CD14-positive monocyte (primary cell): ENCODE data around the gene SLC39A3. TPM values are rescaled to one million over a fixed set of nuclear protein-coding genes. Genes with fewer than 3 reads are reported as not detected.

Source experiments
- DNase-seq, 3 donors: peaks; one replicate each; pipeline ENCODE4 v3.0.0-alpha.2; 2011 to 2022
- H2AFZ ChIP-seq: 2 replicates; pipeline ENCODE4 v1.6.0; 2012; ENCODE audit warnings: mild to moderate bottlenecking, low read depth, low read length, inconsistent platforms; ENCODE audit not compliant: insufficient read depth, poor library complexity, severe bottlenecking
- H3K27ac ChIP-seq, 2 donors: 1 replicate in 1 of 2; 2 replicates in 1 of 2; pipeline ENCODE4 v1.5.1; 2012 to 2013; ENCODE audit warnings: low read length in 2 of 2, control low read depth in 1 of 2, inconsistent platforms in 1 of 2, low read depth in 1 of 2, mild to moderate bottlenecking in 1 of 2
- H3K27me3 ChIP-seq, 2 donors: one replicate each; pipeline versions ENCODE4 v1.6.0 to v1.6.1; 2011 to 2013; ENCODE audit warnings: low read length in 2 of 2; ENCODE audit not compliant: control insufficient read depth in 2 of 2, insufficient read depth in 2 of 2
- H3K36me3 ChIP-seq, 2 donors: replicated peaks in 1 of 2; 1 replicate in 1 of 2; 2 replicates in 1 of 2; pipeline versions ENCODE4 v1.5.1 to v1.6.1; 2012 to 2013; ENCODE audit warnings: low read length in 2 of 2, control low read depth in 1 of 2, inconsistent platforms in 1 of 2, mild to moderate bottlenecking in 1 of 2; ENCODE audit not compliant: insufficient read depth in 2 of 2, control insufficient read depth in 1 of 2
- H3K4me1 ChIP-seq, 2 donors: 1 replicate in 1 of 2; 2 replicates in 1 of 2; pipeline versions ENCODE4 v1.5.1 to v1.6.1; 2012 to 2013; ENCODE audit warnings: low read length in 2 of 2, control low read depth in 1 of 2, inconsistent platforms in 1 of 2, mild to moderate bottlenecking in 1 of 2, moderate library complexity in 1 of 2; ENCODE audit not compliant: insufficient read depth in 2 of 2, control insufficient read depth in 1 of 2
- H3K4me2 ChIP-seq: replicated peaks from 2 replicates; pipeline ENCODE3; 2012; ENCODE audit warnings: low read length, moderate library complexity, mild to moderate bottlenecking; ENCODE audit not compliant: poor library complexity, severe bottlenecking; ENCODE audit errors: extremely low read depth
- H3K4me3 ChIP-seq, 3 experiments: fragments of 200-600 bp in 1 of 3; sonication (generic) in 1 of 3; replicated peaks in 1 of 3; 1 replicate in 2 of 3; 2 replicates in 1 of 3; pipeline ENCODE4 v1.5.1; 2011 to 2013; ENCODE audit warnings: low read length in 3 of 3, mild to moderate bottlenecking in 3 of 3, control low read depth in 2 of 3, low read depth in 2 of 3, inconsistent platforms in 1 of 3, moderate library complexity in 1 of 3
- H3K79me2 ChIP-seq: 2 replicates; pipeline ENCODE4 v1.6.0; 2012; ENCODE audit warnings: mild to moderate bottlenecking, control low read depth, inconsistent platforms, low read length, moderate library complexity; ENCODE audit not compliant: insufficient read depth
- H3K9ac ChIP-seq: 2 replicates; pipeline ENCODE4 v1.6.0; 2017; ENCODE audit warnings: low read length, mild to moderate bottlenecking; ENCODE audit not compliant: insufficient read depth, poor library complexity, severe bottlenecking
- H3K9me3 ChIP-seq, 2 donors: replicated peaks in 1 of 2; 1 replicate in 1 of 2; 2 replicates in 1 of 2; pipeline versions ENCODE4 v1.5.1 to v1.6.1; 2012 to 2013; ENCODE audit warnings: low read length in 2 of 2, control low read depth in 1 of 2; ENCODE audit not compliant: control insufficient read depth in 1 of 2, insufficient read depth in 1 of 2
- H4K20me1 ChIP-seq: 2 replicates; pipeline ENCODE4 v1.6.0; 2012; ENCODE audit warnings: mild to moderate bottlenecking, low read length, control low read depth, moderate library complexity; ENCODE audit not compliant: insufficient read depth
- H3K27ac Mint-ChIP-seq, 7 donors: one replicate each; pipeline ENCODE4 v1.8.0; 2020; ENCODE audit warnings: mild to moderate bottlenecking in 7 of 7, mixed read lengths in 7 of 7, moderate library complexity in 6 of 7, inconsistent platforms in 2 of 7
- H3K27me3 Mint-ChIP-seq, 3 donors: one replicate each; pipeline ENCODE4 v1.8.0; 2021 to 2022; ENCODE audit warnings: low read depth in 3 of 3, mild to moderate bottlenecking in 3 of 3, mixed read lengths in 3 of 3, moderate library complexity in 3 of 3, inconsistent platforms in 1 of 3
- H3K36me3 Mint-ChIP-seq, 2 donors: one replicate each; pipeline ENCODE4 v1.8.0; 2020; ENCODE audit warnings: mixed read lengths in 2 of 2, inconsistent platforms in 1 of 2, mild to moderate bottlenecking in 1 of 2
- H3K4me1 Mint-ChIP-seq: one replicate; pipeline ENCODE4 v1.8.0; 2020; ENCODE audit warnings: mild to moderate bottlenecking, mixed read lengths
- H3K4me3 Mint-ChIP-seq, 2 donors: one replicate each; pipeline ENCODE4 v1.8.0; 2020; ENCODE audit warnings: mild to moderate bottlenecking in 2 of 2, mixed read lengths in 2 of 2, moderate library complexity in 1 of 2
- H3K9me3 Mint-ChIP-seq, 7 donors: one replicate each; pipeline ENCODE4 v1.8.0; 2020 to 2022; ENCODE audit warnings: mixed read lengths in 7 of 7, mild to moderate bottlenecking in 6 of 7, moderate library complexity in 6 of 7, inconsistent platforms in 2 of 7
- WGBS: methylation state at CpG from one replicate; pipeline ENCODE4 v1.1.5; 2013; ENCODE audit warnings: missing lambda C conversion rate; ENCODE audit not compliant: insufficient coverage; 5-methylcytosine and 5-hydroxymethylcytosine counted together
- intact Hi-C, 2 donors: fragments of 100-400 bp; cut with micrococcal nuclease; formaldehyde crosslinking; loops; one replicate each; pipeline versions ENCODE4 v1.15.0 to v1.15.1; 2023
- polyA plus RNA-seq, 3 donors: library from polyadenylated mRNA; depleted of rRNA in 1 of 3; unstranded in 2 of 3; stranded (reverse) in 1 of 3; fragments of 300-500 nt in 2 of 3; fragments of >200 nt in 1 of 3; fragmentation: Illumina TruSeq in 2 of 3; gene quantifications; 1 replicate in 2 of 3; 2 replicates in 1 of 3; pipeline ENCODE4 v1.2.3, GENCODE V29; 2012 to 2021
- TF ChIP-seq, protein P1 (sequence below): fragments of 200-600 bp; IDR thresholded peaks from one replicate; pipeline ENCODE4 v1.8.0; 2022; ENCODE audit warnings: antibody characterized with exemption, mild to moderate bottlenecking

SLC39A3 gene
- polyA plus RNA-seq, 3 donors, result 14.2 to 39.5 (median 37.0) TPM

DNA sequence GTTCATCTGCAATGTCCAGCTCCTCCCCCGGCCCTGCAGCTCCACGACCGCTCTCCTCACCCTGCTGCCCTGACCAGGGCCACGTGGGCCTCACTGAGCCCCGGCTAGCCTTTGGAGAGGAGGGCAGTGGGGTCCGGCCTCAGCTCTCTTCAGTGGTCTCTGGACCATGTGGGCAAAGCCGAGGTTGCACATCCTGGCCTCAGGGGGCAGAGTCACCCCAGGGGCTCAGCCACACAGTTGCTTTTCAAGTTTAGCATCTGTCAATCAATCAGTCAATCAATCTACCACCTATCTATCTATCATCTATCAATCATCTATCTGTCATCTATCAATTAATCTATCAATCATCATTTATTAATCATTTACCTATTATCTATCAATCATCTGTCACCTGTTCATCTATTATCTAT is 15.7 kb downstream of the SLC39A3 start:
- peaks cover 10 to 44% of the 10 kb centered on the region in 2 donors for H3K27me3 ChIP-seq
- intact Hi-C loops, result no loop called here

DNA sequence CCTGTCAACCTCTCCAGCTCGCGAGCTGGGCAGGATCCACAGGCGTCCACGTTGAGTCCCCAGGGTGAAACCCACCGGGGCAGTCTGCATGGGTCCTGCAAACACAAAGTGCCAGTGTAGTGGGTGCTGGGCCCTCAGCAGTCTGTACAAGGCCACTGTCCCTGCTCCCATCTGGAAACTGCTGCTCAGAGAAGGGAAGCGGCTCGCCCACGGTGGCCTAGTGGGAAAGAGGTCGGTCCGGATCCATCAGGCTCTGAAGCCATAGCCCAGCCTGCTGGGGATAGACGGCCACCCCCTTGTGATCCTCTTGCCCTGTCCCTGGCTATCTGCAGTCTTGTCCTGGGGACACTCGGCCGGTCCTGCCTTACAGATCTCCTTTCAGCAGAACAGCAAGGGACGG is 16.1 kb downstream of the SLC39A3 start:
- Mint-ChIP-seq H3K9me3 (peaks cover 0 to 10% (median 6%) of the 10 kb centered on the region in 7 donors), H3K27ac (no peak overlapping the region), H3K36me3 (no peaks in the 10 kb centered on the region), H3K4me1 (peaks cover 7% of the 10 kb centered on the region), H3K27me3 (peaks cover 41 to 78% (median 67%) of the 10 kb centered on the region in 3 donors), H3K4me3 (no peak overlapping the region)
- H4K20me1 ChIP-seq, result no peaks in the 10 kb centered on the region
- H3K9ac ChIP-seq, result no peak overlapping the region
- intact Hi-C loops, result no loop called here
- peaks cover 12 to 47% of the 10 kb centered on the region in 2 donors for H3K27me3 ChIP-seq
- peaks cover 0 to 7% of the 10 kb centered on the region in 2 donors for H3K9me3 ChIP-seq
- H3K79me2 ChIP-seq, result no peaks in the 10 kb centered on the region
- TF ChIP-seq, protein P1, sequence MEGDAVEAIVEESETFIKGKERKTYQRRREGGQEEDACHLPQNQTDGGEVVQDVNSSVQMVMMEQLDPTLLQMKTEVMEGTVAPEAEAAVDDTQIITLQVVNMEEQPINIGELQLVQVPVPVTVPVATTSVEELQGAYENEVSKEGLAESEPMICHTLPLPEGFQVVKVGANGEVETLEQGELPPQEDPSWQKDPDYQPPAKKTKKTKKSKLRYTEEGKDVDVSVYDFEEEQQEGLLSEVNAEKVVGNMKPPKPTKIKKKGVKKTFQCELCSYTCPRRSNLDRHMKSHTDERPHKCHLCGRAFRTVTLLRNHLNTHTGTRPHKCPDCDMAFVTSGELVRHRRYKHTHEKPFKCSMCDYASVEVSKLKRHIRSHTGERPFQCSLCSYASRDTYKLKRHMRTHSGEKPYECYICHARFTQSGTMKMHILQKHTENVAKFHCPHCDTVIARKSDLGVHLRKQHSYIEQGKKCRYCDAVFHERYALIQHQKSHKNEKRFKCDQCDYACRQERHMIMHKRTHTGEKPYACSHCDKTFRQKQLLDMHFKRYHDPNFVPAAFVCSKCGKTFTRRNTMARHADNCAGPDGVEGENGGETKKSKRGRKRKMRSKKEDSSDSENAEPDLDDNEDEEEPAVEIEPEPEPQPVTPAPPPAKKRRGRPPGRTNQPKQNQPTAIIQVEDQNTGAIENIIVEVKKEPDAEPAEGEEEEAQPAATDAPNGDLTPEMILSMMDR, result no peak
- no peak for DNase-seq
- no peak overlapping the region for H2AFZ ChIP-seq
- 94% methylated on average over 14 of the region's 14 CpGs for WGBS
- no peak overlapping the region for H3K4me2 ChIP-seq
- H3K27ac ChIP-seq, result no peak overlapping the region
- H3K36me3 ChIP-seq, result no peaks in the 10 kb centered on the region
- H3K4me3 ChIP-seq, result no peak overlapping the region
- peaks cover 9 to 10% of the 10 kb centered on the region in 2 donors for H3K4me1 ChIP-seq

More for the DNA sequence above, 15.7 kb downstream of the SLC39A3 start:
- H3K36me3 Mint-ChIP-seq, result no peaks in the 10 kb centered on the region
- H2AFZ ChIP-seq, result no peak overlapping the region
- H3K4me3 ChIP-seq, result no peak overlapping the region
- H3K27ac ChIP-seq, result no peak overlapping the region
- peaks cover 7% of the 10 kb centered on the region for H3K4me1 Mint-ChIP-seq
- DNase-seq, result no peak
- no peaks in the 10 kb centered on the region for H3K36me3 ChIP-seq
- peaks cover 9 to 10% of the 10 kb centered on the region in 2 donors for H3K4me1 ChIP-seq
- H4K20me1 ChIP-seq, result no peaks in the 10 kb centered on the region
- no peak overlapping the region for H3K9ac ChIP-seq
- H3K27ac Mint-ChIP-seq, result no peak overlapping the region
- H3K4me2 ChIP-seq, result no peak overlapping the region
- WGBS, result 94% methylated on average over 7 of the region's 7 CpGs
- H3K27me3 Mint-ChIP-seq, result peaks cover 41 to 74% (median 67%) of the 10 kb centered on the region in 3 donors
- no peaks in the 10 kb centered on the region for H3K79me2 ChIP-seq
- H3K9me3 ChIP-seq, result peaks cover 0 to 7% of the 10 kb centered on the region in 2 donors
- TF ChIP-seq, protein P1, result no peak
- H3K9me3 Mint-ChIP-seq, result peaks cover 0 to 10% (median 6%) of the 10 kb centered on the region in 7 donors
- no peak overlapping the region for H3K4me3 Mint-ChIP-seq
